GM19455 (cell line): Measurements from ENCODE around the gene HPSE2.
"Not testable (repeated sequence)": the region's sequence is repeated elsewhere in the genome, so short reads cannot be mapped to it uniquely, and the experiment has no call there.

Experiments
- ATAC-seq: cut with Tn5 transposase; IDR thresholded peaks from one replicate; pipeline ENCODE4 v1.9.1; 2021; ENCODE audit not compliant: unreplicated experiment

HPSE2 gene

DNA sequence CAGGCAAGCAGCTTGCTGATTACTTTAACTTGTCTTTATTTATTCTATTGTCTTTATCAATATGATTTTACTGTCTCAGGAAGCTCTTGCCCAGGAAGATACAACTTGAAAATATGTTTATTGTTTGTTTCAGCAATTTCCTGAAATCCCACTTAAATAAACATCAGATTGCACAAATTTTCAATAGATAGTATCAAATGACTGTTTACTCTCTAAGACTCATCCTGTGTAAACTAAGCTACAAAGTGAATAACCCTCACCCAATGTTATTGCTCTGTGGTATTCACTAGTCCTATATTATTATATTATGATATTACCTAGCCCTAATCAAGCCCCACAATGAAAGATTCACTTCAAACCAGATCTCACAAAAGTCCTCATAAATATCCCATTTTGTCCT lies 658.5 kb downstream of the HPSE2 start:
- no peak for ATAC-seq

DNA sequence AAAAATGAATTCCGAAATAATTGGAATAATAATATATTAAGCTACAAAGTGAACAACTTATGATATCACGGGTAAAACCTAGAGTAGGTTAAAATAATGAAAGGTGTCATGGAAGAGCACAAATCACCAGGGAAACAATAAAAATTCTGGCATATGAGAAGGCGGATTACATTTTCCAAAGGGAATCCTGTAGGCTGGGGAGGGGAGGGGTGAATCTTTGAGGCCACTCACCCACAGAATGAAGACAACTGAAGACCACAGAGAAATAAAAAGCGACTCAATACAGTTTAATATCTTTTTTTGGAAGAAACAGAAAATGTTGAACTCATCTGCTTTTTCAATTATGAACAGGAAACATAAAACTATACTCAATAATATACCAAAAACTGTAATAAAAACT lies 659.6 kb downstream of the HPSE2 start:
- ATAC-seq, result no peak

- no peak for ATAC-seq
Observed at GRCh38 chr10:98572594-98572993, 663.1 kb downstream of the HPSE2 start.

GRCh38 chr10:98570834-98571233 lies 664.8 kb downstream of the HPSE2 start:
- ATAC-seq, result no peak

- no peak for ATAC-seq
Observed at GRCh38 chr10:98569853-98570252, 665.8 kb downstream of the HPSE2 start.

GRCh38 chr10:98568551-98568950 lies 667.1 kb downstream of the HPSE2 start:
- ATAC-seq, result no peak

DNA sequence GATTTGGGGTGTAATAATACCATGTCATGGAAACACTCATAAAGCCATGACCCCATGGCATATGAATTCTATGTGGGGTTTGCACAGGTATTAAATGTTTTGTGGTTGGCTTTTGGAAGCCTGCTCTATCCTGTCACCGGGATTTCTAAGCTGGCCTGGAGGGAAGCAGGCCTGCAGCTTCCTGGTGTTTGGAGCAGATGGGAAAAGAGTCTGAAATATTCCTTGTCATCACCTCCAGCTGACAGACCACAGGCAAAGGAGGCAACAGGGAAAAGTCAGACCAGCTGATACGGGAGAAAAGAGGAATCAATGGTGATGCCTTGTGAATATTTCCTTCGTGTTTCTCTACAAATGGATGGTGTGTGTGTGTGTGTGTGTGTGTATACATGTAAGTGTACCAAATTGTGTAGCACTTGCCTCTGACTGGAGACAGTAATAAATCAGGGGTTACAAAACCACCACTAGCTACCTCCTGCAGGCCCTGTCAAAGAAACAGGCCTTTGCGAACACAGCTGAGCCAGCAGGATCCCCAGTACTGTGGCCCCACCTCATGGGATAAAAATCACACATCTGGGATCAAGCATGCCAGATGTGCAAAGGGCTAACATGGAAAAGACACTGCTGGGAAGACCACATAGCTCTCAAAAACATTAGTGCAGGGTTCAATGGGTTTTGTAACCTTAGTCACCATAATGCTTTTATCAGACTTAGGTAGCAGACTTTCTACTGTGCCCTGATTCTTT lies 668.1 kb downstream of the HPSE2 start:
- ATAC-seq, result no peak

- ATAC-seq, result no peak
Observed at GRCh38 chr10:98563811-98564210, 671.8 kb downstream of the HPSE2 start.

DNA sequence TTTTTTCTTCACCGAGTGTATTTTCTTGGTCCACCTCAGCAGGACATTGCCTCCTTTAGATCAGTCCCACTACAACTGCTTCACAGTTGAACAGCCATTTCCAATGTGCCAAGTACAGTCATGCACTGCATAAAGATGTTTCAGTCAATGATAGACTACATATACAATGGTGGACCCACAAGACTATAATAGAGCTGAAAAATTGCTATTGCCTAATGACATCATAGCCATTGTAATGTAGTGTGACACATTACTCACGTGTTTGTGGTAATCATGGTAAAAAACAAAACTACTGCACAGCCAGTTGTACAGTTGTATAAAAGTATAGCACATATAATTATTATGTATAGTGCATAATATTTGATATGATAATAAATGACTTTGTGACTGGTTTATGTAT lies 675.1 kb downstream of the HPSE2 start:
- ATAC-seq, result no peak

DNA sequence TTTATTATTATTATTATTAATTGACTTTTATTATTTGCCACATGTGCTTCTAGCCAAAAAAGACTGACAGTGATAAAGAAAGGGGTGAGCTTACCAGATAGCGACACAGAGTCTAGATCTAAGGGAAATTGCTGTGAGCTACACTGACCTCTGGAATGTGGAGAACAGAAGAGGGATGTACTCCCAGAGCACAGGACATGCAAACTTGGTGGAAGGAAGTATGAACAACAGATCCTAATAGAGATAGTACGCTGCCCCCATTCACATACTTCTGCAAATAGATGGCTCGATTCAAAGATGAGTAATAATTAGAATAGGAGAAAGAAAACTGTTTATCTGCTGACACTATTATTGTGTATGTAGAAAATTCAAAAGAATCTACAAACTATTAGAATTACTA lies 679.6 kb downstream of the HPSE2 start:
- ATAC-seq, result no peak

DNA sequence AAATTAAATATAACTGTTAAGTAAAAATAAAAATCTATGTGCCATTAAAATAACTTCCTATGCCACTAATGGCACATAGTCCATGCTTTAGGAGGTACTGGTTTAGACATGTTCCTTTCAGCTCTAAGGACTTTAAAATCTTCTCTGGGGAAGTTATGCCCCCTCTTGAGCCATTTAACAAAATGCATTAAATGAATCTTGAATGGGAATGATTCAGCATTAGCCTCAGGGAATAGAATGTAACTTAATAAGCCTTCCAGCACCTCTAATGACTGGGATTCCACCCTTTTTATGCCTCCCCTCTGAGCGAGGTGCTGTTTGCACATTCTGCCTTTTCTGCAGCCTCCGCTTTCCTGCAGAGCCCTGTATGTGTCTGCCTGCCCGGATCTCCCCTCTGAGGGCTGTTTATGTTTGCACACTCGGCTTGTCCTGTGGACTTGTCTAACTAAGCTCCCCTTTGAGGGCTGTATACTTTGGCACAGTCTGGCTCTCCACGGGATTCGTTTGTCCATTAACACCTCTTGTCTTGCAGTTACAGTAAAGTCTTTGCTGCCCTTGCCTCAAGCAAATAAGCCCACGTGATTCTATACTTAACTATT lies 680.5 kb downstream of the HPSE2 start:
- no peak for ATAC-seq

- not testable (repeated sequence) for ATAC-seq
Observed at GRCh38 chr10:98541561-98541960, 694.1 kb downstream of the HPSE2 start.

GRCh38 chr10:98539578-98539977 lies 696.1 kb downstream of the HPSE2 start:
- ATAC-seq, result no peak

DNA sequence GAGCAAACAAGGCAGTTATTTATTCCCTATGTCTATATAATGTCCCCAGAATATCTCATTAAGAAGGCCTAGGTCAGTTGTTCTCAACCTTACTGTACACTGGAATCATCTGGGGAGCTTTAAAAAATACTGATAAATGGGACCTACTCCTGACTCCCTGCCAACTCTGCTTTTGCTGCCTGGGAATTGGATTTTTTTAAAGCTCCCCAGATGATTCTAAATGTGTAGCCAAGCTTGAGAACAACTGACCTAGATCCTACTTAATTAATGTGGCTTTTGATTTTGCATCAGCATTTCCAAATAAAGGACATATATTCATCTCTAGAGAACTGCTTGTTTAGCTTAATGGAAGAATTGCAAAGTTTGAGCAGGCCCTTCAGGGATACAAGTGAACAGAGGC lies 697.2 kb downstream of the HPSE2 start:
- ATAC-seq, result no peak

- no peak for ATAC-seq
Observed at GRCh38 chr10:98536551-98536950, 699.1 kb downstream of the HPSE2 start.

- ATAC-seq, result no peak
Observed at GRCh38 chr10:98533746-98534445, 701.8 kb downstream of the HPSE2 start.

- no peak for ATAC-seq
Observed at GRCh38 chr10:98533241-98533640, 702.4 kb downstream of the HPSE2 start.

DNA sequence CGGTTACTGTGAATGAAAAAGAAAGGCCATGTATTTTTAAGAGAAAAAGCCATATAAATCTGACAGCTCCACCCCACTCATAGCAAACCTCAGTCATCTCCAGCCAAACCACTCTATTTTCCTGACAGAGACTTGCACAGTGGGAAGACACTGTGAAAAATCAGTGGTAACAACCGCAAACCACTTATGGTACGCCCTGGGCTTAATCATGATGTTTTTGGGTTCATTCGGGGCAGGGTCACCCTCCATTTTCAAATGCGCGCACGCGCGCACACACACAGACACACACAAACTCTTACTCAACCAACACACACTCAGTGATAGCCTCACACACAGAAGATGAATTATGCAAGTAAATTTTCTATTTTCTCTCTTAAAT lies 706.9 kb downstream of the HPSE2 start:
- ATAC-seq, result no peak

GRCh38 chr10:98528166-98528804 lies 707.4 kb downstream of the HPSE2 start:
- no peak for ATAC-seq

DNA sequence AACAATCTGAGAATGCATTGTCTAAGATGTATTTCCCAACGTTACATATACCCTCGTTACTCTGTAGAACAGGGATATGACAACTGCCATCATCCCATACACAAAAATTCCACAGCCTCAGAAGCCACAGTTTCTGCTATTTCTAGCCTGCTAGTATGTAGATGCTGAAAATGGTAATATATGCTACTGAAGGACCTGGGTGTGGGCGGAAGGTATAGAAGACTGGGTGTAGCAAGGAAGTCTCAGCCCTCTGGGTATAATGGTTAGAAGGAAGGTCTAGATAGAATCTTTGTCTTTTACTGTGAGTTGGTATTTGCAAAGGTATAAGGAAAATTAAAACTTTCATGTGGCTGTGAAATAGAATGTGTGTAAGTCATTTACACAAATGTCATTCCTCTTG lies 709.7 kb downstream of the HPSE2 start:
- ATAC-seq, result no peak

GRCh38 chr10:98524124-98524523 lies 711.5 kb downstream of the HPSE2 start:
- ATAC-seq, result no peak

DNA sequence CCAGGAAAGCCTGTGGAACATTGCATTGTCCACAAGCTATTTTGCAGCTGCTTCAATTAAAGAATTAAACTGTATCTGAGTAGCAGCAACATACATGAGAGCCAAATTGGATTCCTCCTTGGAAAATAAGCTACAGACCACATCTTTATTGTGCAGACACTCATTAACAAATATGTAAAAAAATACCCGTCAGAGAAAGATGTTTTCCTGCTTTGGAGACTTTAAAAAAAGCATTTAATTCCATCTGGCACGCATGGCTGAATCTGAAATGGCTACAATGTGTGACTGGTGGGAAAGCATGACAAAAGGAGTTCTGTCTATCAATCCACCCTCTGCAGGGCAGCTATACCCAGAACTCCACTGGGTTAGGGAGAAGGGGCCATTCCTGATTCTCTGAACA lies 715.8 kb downstream of the HPSE2 start:
- ATAC-seq, result no peak
